Body of pancreas (tissue), 4 donors: ENCODE results near the gene PTK6. TPM values are rescaled to one million over a fixed set of nuclear protein-coding genes. Genes with fewer than 3 reads are reported as not detected.

Source experiments
- ATAC-seq: fragments of 150-250 bp; one replicate; pipeline ENCODE4 v1.9.1; 2016
- DNase-seq, 4 donors: peaks; one replicate each; pipeline ENCODE4 v3.0.0-alpha.2; 2019
- H3K27ac ChIP-seq, 4 donors: fragments of 200-600 bp; sonication (generic); 1 replicate in 3 of 4; 2 replicates in 1 of 4; pipeline versions ENCODE4 v1.5.1 to v1.6.1; 2016 to 2019; ENCODE audit warnings: mild to moderate bottlenecking in 1 of 4, mixed read lengths in 1 of 4, moderate library complexity in 1 of 4
- H3K27me3 ChIP-seq, 2 donors: fragments of 200-600 bp; sonication (generic); one replicate each; pipeline ENCODE4 v1.6.0; 2016; ENCODE audit warnings: mild to moderate bottlenecking in 1 of 2
- H3K36me3 ChIP-seq, 2 donors: fragments of 200-600 bp; sonication (generic); replicated peaks in 1 of 2; 2 replicates each; pipeline ENCODE4 v1.5.1; 2016; ENCODE audit warnings: low read depth in 2 of 2; ENCODE audit not compliant: insufficient read depth in 1 of 2
- H3K4me1 ChIP-seq: fragments of 200-600 bp; sonication (generic); one replicate; pipeline ENCODE4 v1.6.0; 2016
- H3K4me3 ChIP-seq, 2 donors: fragments of 200-600 bp; sonication (generic); 1 replicate in 1 of 2; 2 replicates in 1 of 2; pipeline ENCODE4 v1.5.1; 2016 to 2019
- H3K9me3 ChIP-seq, 3 donors: fragments of 200-600 bp; sonication (generic); 1 replicate in 2 of 3; 2 replicates in 1 of 3; pipeline ENCODE4 v1.5.1; 2016
- CTCF ChIP-seq, 7 experiments: fragments of 450-650 bp in 4 of 7; fragments of 200-600 bp in 3 of 7; sonication (generic) in 3 of 7; IDR thresholded peaks; one replicate each; pipeline ENCODE4 v1.5.1; 2016 to 2019; ENCODE audit warnings: antibody characterized with exemption in 7 of 7
- POLR2A ChIP-seq, 3 donors: fragments of 450-650 bp; IDR thresholded peaks; one replicate each; pipeline ENCODE4 v1.6.1; 2016; ENCODE audit warnings: antibody characterized with exemption in 3 of 3, mild to moderate bottlenecking in 2 of 3
- WGBS, 2 donors: methylation state at CpG; one replicate each; pipeline ENCODE4 v1.1.5; 2017; 5-methylcytosine and 5-hydroxymethylcytosine counted together
- intact Hi-C: fragments of 100-400 bp; cut with DNase I; formaldehyde crosslinking; loops from one replicate; pipeline ENCODE4 v1.15.1; 2023
- total RNA-seq, 2 donors: library from RNA; depleted of rRNA; stranded (reverse); fragments of >200 nt; gene quantifications; one replicate each; pipeline ENCODE4 v1.1.0, GENCODE V29; 2016

Gene PTK6
- total RNA-seq, 2 donors from 2014 or later = 3.0 to 5.4 TPM

DNA sequence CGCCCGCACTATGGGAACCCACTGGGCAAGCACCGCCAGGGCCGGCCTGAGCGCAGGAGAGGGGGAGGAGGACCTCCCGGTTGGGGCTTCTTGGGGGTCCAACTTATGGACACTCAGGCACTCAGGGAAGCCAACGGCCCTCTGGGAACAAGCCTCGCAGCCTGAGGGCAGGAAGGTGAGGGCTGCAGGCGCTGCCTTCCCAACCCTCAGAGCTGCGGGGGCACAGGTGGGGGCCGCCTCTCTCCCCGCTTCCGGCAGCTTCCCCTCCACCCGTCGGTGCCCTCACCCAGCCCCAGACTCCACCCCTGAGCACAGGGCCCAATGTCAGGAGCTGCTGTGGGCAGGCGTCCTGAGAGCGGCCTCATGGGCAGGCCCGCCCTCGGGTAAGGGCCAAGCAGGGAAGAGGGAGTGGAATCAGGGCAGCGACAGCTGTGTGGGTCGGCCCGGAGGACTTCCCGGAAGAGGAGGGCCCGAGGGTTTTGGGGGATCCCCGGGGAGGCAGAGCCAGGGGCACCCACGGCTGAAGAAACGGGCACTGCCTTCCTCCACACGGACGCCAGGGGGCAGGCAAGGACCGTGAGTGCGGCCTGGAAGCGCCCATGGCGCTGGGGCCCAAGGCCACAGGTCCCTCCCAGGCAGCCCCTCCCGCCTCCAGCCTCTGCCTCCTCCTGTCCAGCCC is 488 bp upstream of the PTK6 start:
- peak; percentile 90 to 96 (median 92) for DNase-seq
- Histone ChIP-seq H3K27me3 (no peaks in the 10 kb centered on the region), H3K4me1 (peaks cover 35% of the 10 kb centered on the region), H3K27ac (peak overlapping the region; percentile 62 to 89 (median 86)), H3K4me3 (no peak overlapping the region), H3K9me3 (no peaks in the 10 kb centered on the region), H3K36me3 (no peaks in the 10 kb centered on the region)
- peak; percentile 83 for ATAC-seq
- 0 to 8% methylated on average over 14 to 28 of the region's 34 CpGs for WGBS, 2 donors
- TF ChIP-seq CTCF (IDR thresholded peaks at IDR 0.05) (peak; percentile 84 to 99 (median 99)), POLR2A (IDR thresholded peaks at IDR 0.05) (peak; percentile 30 to 80 (median 69))
- intact Hi-C loops = loop anchor here (10.0 kb wide), 1 partner anchor 317 kb away; no protein-coding TSS in a partner anchor

- Histone ChIP-seq H3K9me3 (no peaks in the 10 kb centered on the region), H3K4me3 (no peak overlapping the region), H3K36me3 (no peaks in the 10 kb centered on the region), H3K27me3 (no peaks in the 10 kb centered on the region), H3K4me1 (peaks cover 35% of the 10 kb centered on the region), H3K27ac (peak overlapping the region; percentile 25 to 89 (median 76))
- no peak for ATAC-seq
- TF ChIP-seq CTCF (IDR thresholded peaks at IDR 0.05) (no peak), POLR2A (IDR thresholded peaks at IDR 0.05) (peak in 1 of 3 donors; percentile 19)
- 49 to 54% methylated on average over 12 to 34 of the region's 35 CpGs for WGBS, 2 donors
- intact Hi-C loops = loop anchor here (10.0 kb wide), 1 partner anchor 318 kb away; no protein-coding TSS in a partner anchor
- DNase-seq = peak in 2 of 4 donors; percentile 47 to 71
These were observed 767 bp downstream of the PTK6 start for GRCh38 chr20:63536241-63536977.

DNA sequence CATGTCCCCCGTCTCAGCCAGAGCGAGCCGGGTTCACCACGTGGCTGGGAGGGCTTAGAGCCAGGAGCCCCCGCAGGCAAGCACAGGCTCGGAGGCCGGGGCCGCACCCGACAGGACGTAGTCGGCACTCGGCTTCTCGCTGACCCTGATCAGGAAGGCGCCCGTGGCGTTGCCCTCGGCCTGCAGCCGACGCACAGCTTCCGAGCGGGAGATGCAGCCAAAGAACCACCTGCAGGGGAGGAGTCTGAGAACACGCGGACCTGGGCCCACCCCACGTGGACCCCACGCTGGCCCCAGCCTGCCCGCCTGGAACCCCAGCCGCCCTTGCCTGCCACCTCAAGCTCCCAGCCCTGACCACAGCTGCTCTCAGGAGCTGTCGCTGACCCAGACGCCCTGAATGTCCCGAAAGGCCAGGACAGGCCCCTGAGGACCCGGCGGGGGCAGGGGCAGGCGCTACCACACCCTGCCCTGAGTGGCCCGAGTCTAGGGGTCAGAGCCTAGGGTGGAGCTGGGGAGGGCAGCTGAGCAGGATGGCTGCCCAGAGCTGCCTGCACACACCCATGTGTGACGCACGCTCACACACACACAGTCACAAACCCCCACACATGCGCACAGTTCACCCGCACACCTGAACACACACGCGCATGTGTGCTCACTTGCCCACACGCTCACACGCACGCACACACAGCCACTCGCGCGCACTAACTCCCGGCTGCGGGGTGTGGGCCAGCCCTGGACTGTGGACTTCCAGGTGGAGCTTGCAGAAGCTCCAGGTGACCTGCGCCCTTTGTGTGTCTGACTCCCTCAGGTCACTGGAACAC is 2.1 kb downstream of the PTK6 start:
- 78 to 84% methylated on average over 23 to 41 of the region's 49 CpGs for WGBS, 2 donors
- TF ChIP-seq CTCF (IDR thresholded peaks at IDR 0.05) (no peak), POLR2A (IDR thresholded peaks at IDR 0.05) (no peak)
- Histone ChIP-seq H3K27me3 (no peaks in the 10 kb centered on the region), H3K27ac (peak overlapping the region in 1 of 4 donors; percentile 16), H3K4me3 (no peak overlapping the region), H3K4me1 (peaks cover 35% of the 10 kb centered on the region), H3K9me3 (no peaks in the 10 kb centered on the region), H3K36me3 (no peaks in the 10 kb centered on the region)
- intact Hi-C loops = loop anchor here (10.0 kb wide), 1 partner anchor 320 kb away; no protein-coding TSS in a partner anchor
- DNase-seq = peak in 1 of 4 donors; percentile 58
- no peak for ATAC-seq

GRCh38 chr20:63534427-63534830 is 2.7 kb downstream of the PTK6 start:
- no peak overlapping the region for H3K4me3 ChIP-seq
- intact Hi-C loops = loop anchor here (10.0 kb wide), 1 partner anchor 320 kb away; no protein-coding TSS in a partner anchor
- peaks cover 35% of the 10 kb centered on the region for H3K4me1 ChIP-seq
- DNase-seq = no peak
- H3K27ac ChIP-seq = peak overlapping the region; percentile 16 to 55 (median 44)
- 39 to 53% methylated on average over 4 to 6 of the region's 12 CpGs for WGBS, 2 donors
- ATAC-seq = no peak
- no peaks in the 10 kb centered on the region for H3K27me3 ChIP-seq
- TF ChIP-seq POLR2A (IDR thresholded peaks at IDR 0.05) = no peak
- TF ChIP-seq CTCF (IDR thresholded peaks at IDR 0.05) = no peak
- H3K9me3 ChIP-seq = no peaks in the 10 kb centered on the region
- H3K36me3 ChIP-seq = no peaks in the 10 kb centered on the region
